NCI-H226 (cell line): ENCODE data around the gene ATP1B1.
"Not testable (repeated sequence)": the region's sequence is repeated elsewhere in the genome, so short reads cannot be mapped to it uniquely, and the experiment has no call there.

Experiments used
- DNase-seq: peaks from one replicate; pipeline ENCODE4 v3.0.0-alpha.2; 2015

ATP1B1 gene

DNA sequence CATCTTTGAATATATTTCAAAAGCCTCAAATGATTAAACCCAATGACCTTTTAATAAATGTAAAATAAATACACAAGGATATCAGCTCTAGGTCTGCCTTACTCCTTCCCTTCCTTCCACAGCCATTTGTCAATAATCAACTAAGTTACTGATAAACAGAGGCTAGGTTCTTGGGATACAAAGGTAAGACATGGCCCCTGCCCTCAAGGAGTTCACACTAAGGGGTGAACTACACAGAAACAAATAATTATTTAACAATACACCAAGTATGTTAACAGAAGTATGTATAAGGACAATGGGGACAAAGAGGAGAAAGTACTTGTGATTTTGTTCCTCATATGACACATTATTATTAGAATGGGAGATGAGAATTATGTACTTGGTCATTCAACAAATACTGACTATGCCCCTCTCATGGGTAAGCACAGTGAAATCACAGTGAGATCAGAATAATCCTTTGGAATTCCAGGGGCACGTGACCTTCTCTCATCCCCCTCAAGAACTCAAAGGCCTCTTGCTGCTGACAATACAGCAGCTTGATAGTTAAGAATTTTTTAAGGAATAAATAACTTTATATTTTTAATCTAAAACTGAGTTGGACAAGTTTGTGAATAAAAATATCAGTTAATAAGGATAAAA is 40.2 kb downstream of the ATP1B1 start:
- DNase-seq: no peak

DNA sequence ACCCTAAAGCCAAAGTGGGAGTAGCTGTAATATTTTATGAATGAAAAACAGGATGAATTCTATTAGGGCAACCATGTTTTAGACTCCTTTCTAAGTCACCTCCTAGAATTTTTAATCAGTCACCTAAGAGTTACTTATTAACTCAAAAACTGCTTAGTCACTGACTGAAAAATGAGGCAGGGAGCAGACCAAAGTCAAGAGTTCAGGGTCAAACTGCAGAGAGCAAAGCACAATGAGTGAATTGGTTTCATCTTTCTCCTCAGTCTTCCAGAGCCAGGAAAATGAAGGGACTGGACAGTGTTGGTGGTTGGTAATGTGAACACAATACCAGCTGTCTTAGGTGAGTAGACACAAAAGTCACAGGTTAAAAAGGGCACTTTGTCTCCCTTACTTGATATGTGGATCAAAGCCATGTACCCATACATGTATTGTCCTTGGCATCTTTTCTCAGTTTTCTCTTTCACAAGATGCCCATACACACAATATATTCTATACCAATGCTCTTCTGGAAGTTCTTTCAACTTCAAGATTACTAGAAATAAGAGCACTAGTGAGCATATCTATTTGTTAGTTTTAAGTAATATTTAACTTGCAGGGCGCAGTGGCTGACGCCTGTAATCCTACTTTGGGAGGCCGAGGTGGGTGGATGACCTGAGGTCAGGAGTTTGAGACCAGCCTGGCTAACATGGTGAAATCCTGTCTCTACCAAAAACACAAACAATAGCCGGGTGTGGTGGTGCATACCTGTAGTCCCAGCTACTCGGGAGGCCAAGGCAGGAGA is 42.2 kb downstream of the ATP1B1 start:
- DNase-seq: no peak

DNA sequence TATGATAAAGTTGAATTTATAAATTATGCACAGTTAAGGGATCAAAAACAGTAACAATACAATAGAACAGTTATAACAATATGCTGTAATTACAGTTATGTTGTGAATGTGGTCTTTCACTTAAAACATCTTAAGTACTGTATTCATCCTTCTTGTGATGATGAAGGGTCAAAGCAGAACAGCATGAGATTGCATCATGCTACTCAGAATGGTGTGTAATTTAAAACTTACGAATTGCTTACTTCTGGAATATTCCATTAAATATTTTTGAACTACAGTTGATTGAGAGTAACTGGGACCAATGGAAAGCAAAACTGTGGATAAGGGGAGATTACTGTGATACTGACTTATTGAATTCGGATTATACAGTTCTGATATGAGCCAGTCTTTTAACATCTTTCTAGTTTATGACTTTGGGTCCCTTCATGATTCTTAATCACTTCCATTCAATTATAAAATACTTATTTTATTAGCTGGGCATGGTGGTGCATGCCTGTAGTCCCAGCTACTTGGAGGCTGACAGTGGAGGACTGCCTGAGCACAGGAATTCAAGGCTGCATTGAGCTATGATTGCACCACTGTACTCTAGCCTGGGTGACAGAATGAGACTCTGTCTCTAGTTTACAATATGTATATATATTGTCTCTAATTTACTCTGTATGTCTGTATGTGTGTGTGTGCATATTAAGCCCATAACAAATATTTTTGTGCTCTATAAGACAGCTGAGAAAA is 43.2 kb downstream of the ATP1B1 start:
- DNase-seq: no peak

DNA sequence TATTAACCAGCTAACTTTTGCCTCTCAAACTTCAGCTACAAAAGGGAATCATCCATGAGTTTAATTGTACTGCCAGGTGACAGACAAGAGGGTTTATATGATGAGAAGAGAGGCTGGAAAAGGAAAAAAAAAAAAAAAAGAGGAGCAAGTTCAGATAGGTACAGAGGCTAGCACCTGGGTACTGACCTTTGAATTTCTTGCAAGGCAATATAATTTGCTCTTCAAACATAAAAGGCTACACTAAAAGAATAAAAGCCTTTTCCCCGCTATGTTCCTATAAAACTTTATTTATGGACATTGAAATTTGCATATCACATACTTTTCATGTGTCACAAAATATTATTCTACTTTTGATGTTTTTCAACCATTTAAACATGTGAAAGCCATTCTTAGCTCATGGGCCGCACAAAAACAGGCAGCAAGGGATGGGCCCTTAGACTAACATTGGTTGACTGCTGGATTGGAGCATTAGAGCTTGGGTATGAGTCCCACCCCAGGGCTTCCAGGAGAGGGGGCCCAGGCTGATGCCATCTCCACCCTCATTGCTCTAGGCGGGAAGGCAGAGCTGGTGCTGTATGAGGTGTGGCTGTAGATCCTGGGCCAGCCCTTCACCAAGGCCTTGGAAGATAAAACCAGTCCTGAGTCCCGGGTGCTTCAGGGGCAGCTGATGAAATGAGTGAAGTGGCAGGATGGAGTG is 44.3 kb downstream of the ATP1B1 start:
- DNase-seq: no peak

DNA sequence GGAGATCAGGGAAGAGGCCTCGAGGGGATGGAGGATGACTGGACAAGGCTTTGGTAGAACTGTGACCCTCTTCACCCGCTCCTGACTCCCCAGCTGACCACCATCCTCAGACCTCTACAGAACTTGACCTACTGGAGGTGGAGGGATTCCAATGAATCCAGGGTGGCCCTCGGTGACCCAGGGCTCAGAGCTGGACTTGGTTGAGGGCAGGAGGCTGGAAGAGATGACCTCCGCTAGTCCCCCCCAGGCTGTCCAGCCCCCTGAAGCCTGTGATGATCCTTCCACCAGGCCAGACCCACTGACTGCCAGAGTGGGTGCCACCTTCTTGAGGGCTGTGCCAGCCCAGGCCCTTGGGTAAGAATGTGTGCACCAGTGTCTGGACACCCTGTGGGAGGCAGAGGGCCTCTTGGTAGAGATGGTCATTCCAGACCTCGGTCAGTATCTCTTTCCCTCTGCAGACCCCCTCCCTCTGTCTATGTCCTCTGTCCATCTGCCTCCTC is 44.9 kb downstream of the ATP1B1 start:
- no peak for DNase-seq

DNA sequence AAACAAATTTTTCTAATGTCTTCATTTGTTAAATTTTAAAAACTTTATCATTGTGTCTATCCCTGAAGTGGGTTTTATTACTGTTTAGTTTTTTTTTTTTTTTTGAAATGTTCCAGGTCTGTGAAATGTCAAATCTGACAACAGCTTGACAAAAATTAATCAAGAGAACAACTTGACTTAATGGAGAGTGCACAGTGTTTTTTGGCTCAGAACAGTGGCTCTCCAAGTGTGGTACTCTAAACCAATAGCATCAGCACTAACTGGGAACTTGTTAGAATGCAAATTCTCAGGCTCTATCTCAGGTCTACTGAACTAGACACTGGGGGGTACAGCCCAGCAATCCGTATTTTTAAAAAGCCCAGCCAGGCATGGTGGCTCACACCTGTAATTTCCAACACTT is 49.2 kb downstream of the ATP1B1 start:
- no peak for DNase-seq

DNA sequence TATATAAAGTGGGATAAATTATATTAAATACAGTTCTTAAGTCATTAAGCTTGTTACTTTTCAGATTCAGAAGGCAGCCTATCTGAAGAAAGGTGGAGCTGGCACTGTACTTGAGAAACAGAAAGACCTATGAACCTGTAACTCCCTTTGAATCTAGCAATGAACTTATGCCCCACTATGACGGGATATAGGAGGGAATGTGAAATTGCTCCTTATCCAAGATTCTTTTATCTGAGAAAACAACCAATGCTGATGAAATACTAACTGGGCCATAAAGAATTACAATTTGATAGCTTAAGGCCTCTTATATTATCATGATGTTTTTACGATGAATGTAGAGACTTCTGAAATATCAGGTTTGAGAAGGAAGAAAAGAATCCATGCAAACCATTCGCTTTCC is 50.1 kb downstream of the ATP1B1 start:
- DNase-seq: no peak

DNA sequence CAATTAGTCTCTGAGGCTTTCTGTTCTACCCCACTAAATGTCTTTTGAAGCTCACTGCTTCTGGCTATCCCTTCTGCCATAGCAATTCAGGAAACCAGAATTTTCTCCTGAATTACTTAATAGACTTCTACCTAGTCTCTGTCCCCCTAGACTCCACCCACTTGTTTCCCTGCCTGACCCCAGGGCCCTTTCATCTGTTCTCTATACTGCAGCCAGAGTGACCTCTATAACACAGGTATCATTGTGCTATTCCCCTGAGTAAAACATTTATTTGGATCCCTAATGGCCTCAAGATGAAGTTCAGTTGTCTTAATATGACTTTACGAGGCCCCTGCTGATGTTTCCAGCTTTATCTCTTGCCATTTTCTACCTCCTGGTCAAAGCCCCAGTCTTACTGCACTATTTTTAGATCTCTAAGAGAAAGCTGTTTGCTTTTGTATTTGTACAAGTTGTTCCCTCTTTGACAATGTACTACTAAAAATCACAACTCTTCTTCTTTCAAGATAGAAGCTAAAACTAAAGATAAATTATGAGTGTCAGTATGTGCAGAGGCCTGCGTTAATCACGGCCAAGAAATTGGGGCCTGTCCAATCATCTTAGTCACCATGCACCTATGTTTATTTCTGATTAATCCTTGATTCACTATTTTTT is 54.5 kb downstream of the ATP1B1 start:
- no peak for DNase-seq

DNA sequence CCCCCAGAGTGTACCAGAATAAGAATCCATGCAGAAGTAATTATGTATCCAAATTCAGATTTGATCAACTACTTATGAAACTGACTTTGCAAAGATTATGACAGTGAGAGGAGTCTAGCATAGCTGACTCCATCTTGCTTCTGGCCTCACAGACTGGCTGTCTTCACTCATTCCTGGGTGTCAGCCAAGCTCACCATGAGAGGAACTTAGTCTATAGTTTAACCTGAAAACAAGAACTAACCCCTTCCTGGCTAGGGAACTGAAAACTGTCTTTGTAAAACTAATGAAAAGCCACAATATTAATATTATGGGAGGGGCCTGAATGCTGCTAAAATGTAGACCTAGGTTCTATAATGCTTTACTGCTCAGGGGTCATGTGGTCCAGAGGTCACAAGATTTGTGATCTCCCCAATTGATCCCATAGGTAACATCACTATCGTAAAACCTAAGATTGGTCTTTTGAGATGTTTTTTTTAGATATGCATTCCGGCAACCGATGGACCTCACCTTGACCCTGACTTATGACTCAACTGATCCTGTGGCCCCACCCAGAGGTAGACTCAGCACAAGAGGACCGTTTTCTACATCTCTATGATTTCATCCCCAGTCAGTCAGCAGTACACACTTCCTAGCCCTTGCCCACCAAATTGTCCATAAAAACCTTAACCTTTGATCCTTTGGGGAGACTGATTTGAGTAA is 55.2 kb downstream of the ATP1B1 start:
- no peak for DNase-seq

DNA sequence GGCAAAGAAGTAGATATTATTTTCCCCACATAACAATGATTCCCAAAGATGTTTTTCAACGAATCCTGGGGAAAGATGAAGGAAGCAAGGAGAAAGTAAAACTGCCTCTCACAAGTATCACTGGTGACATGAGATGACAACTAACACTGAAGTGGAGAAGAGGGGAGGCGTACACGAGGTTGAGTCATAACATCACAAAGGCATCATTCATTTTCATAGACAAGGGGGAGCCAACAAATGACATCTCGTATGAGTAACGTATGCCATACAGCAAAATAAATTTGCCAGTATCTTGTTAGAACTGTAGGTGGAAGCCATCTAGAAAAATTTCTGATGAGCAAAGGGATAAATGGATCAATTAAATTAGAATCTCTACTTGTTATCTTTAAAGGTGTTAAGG is 56.6 kb downstream of the ATP1B1 start:
- DNase-seq: peak; percentile 21

DNA sequence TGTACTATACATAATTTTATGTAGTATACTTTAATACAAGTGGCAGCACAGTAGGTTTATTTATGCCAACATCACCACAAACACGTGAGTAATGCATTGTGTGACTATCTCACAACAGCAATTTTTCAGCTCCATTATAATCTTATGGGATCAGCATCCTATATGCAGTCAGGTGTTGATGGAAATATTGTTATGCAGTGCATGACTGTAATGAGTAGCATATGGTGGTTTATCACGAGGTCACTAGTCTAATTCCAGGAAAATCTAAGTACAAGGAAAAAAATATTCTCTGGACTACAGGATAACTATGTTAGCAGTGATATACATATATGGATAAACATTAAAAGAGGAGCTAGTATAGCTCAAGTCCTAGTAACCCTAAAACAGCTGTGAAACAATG is 69.0 kb downstream of the ATP1B1 start:
- DNase-seq: no peak

DNA sequence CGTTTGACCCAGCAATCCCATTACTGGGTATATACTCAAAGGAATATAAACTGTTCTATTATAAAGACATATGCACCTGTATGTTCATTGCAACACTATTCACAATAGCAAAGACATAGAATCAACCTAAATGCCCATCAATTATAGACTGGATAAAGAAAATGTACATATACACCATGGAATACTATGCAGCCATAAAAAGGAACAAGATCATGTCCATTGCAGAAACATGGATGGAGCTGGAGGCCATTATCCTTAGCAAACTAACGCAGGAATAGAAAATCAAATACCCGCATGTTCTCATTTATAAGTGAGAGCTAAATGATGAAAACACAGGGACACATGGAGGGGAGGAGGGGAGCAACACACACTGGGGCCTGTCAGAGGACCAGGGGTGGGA is 72.9 kb downstream of the ATP1B1 start:
- DNase-seq: not testable (repeated sequence)

DNA sequence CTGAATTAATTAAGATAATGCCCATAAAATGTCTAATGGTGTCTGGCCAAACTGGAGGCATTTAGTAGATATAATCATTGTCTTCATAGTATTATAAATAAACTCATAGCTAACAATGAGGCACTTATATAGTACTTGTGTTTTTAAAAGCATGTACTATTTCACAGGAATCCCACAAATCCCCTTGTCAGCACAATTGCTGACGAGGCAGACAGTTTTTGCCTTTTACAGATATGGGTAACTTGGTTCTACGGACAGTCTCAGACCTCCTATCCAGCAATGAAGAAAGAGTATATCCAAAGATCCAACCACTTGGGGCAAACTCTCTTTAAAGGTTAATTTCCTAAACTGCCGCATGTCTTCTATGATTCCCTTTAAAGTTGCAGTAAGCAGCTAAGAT is 73.7 kb downstream of the ATP1B1 start:
- DNase-seq: no peak
